GM23338 (cell line): ENCODE data around the gene FIGN.

Experiments
- CREB1 ChIP-seq: fragments of 250-450 bp; sonication (Bioruptor Pico); IDR thresholded peaks from 2 replicates; pipeline ENCODE4 v1.5.0; 2020; ENCODE audit warnings: low read depth, mild to moderate bottlenecking, moderate library complexity
- CTCF ChIP-seq, 2 experiments: fragments of 200-600 bp in 1 of 2; sonication (generic) in 1 of 2; conservative IDR thresholded peaks; 2 replicates each; pipeline versions ENCODE4 v1.5.1 to v1.6.1; 2016 to 2017; ENCODE audit warnings: antibody characterized with exemption in 2 of 2, low read depth in 2 of 2, mild to moderate bottlenecking in 2 of 2, moderate library complexity in 1 of 2
- ETS1 ChIP-seq: IDR thresholded peaks from 2 replicates; pipeline ENCODE4 v1.6.1; 2016; ENCODE audit warnings: antibody characterized with exemption
- EZH2 ChIP-seq: fragments of 200-600 bp; sonication (generic); IDR thresholded peaks from one replicate; pipeline ENCODE4 v1.8.0; 2017; ENCODE audit warnings: antibody characterized with exemption, mild to moderate bottlenecking, low read depth; ENCODE audit not compliant: unreplicated experiment
- POLR2AphosphoS5 ChIP-seq: IDR thresholded peaks from 2 replicates; pipeline ENCODE4 v1.6.1; 2016; ENCODE audit warnings: antibody characterized with exemption, low read depth
- ZNF331 ChIP-seq: fragments of 250-450 bp; sonication (Bioruptor Pico); IDR thresholded peaks from 2 replicates; pipeline ENCODE4 v1.5.0; 2020; ENCODE audit warnings: low read depth, mild to moderate bottlenecking, moderate library complexity

- TF ChIP-seq CTCF (conservative IDR thresholded peaks at IDR 0.05; ENCODE audit: low read depth in 2 of 2) (no peak), EZH2 (no peak), POLR2AphosphoS5 (no peak), ETS1 (no peak), CREB1 (CRISPR knock-in tag) (no peak), ZNF331 (CRISPR knock-in tag) (no peak)
Measured at GRCh38 chr2:163591461-163591860, 144.3 kb downstream of the FIGN start.
